OCI-LY7 (cell line): Measurements from ENCODE around the gene PREPL.

Experiments
- CTCF ChIP-seq: fragments of 200-600 bp; sonication (generic); conservative IDR thresholded peaks from 2 replicates; pipeline ENCODE4 v1.5.1; 2014; ENCODE audit warnings: mild to moderate bottlenecking, antibody characterized with exemption, low read length, moderate library complexity, mixed read lengths
- EZH2phosphoT487 ChIP-seq: fragments of 200-600 bp; sonication (generic); IDR thresholded peaks from 2 replicates; pipeline ENCODE4 v1.6.1; 2018; ENCODE audit warnings: low read depth, borderline replicate concordance, mild to moderate bottlenecking, mixed run types, antibody characterized with exemption, low read length, moderate library complexity, mixed read lengths

GRCh38 chr2:44324971-44325426, 36.3 kb downstream of the PREPL start:
- TF ChIP-seq EZH2phosphoT487 (no peak), CTCF (no peak)
